G401.6 (cell line): ENCODE data around the gene TLE1.
"Not testable (repeated sequence)": the region's sequence is repeated elsewhere in the genome, so short reads cannot be mapped to it uniquely, and the experiment has no call there.

Experiments used
- FAIRE-seq: peaks from 2 replicates; lab custom pipeline; 2012; peaks lifted over from hg19 to GRCh38; lab: Jason Lieb, UNC

Gene TLE1

DNA sequence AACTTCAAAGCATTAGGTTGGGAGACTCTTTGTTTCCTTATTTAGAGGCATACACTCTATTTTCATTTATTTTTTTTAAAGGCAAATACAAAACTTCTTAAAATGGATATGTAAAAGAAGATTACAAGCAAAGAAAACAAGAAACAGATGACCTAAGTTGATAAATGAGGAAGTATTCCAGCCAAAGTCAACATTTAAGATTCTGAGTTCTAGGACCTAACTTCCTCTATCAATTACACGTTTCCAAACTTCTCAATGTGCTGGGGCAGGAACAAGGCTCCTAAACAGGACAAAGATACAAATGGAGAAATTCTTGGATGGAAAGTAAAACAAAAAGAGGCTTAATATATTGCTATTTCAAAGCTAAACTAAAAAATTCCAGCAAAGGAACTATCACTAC is 89.5 kb downstream of the TLE1 start:
- no peak for FAIRE-seq

DNA sequence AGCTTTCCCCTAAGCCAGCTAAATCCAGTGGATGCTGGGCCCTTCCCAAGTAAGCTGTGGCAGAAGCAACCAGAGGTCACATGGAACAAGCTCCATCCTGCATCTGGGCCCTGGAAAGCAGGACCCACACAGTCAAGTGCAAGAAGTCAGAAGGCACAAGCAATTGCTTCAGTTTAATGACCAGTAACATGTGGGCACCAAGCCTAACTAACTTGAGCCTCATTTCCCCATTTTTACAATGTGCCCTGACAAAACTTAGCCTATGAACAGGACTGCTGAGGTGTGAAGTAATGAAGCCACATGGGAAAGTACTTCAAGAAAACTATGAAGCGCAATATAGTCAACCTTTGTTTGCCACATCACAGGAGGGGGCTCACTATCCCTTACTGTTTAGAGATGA is 90.5 kb downstream of the TLE1 start:
- FAIRE-seq: no peak

DNA sequence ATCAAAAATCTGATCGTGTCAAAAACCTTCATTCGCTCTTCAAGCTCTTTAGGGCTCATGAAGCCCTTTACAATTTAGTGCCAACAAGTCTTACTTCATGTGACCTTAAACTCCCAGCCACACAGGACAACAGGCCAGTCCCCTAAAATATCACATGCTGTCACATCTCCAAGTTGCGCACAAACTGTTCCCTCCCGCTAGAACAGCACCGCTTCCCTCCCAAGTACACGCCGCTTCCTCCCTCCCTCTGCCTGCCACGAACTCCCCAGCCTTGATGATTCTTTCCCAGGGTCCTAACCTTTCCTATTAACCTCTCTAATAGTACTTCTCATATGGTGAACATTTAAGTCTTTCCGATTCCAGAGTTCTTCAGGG is 91.2 kb downstream of the TLE1 start:
- no peak for FAIRE-seq

DNA sequence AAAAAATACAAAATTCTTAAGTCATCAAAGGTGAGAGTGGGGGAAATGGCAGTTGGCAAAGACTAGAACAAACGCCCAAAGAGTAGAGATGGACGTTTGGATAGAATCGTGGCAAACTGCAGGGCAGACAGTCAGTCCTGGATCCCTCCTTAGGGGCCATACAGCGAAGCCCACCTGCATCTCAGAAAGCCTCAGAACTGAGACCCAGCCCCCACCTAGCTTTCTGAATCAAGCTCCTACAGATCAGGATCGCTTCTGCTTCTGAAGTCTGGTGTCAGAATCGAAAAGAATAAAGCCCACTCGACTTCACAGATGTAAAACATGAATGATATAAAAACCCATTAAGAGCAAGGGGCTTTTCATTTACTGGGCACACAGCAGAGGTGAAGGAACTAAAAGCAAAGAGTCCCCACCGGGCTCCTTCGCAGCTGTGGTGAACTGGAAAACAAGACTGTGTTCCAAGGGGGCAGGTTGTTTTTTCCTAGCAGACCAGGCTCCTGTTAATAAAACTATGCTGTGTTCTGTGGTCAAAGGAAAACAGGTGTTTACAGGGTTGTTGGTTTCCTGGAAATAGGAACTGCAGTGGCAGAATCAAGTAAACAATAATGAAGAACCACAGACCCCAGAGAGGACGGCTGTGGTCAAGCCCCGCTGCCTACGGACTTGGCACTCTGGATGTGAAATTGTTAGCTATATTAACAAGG is 91.8 kb downstream of the TLE1 start:
- no peak for FAIRE-seq

DNA sequence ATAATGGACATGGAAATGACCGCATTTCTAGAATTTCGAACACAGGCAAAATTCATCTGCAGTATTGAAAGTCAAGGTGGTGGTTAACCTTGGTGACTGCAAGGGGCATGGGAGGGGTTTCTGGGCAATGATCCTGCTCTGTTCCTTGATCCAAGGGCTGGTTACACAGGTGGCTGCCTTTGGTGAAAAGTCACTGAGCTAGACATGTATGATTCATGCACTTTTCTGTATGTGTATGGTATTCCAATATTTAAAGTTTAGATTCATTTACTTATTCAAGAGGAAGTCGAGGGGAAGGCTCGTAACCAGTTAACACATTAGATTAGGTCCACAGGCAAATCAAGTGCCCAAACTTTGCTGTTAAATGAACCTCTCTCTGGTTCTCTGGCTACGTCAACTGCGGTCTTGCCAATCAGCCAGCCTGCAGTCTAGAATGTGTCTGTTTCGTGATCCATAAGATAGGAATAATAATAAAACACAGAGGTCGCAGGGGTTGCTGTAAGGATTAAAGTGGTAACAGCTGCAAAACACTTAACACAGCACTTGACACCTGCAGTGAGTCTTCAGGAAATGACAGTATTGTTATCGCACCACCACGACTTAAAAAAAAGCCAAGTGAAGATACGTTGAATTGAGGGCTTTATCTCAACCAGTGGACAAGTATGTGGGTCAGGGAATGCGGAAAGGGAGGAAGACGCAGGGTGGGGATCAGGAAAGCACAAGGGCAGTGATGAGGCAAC is 92.5 kb downstream of the TLE1 start:
- FAIRE-seq: no peak

DNA sequence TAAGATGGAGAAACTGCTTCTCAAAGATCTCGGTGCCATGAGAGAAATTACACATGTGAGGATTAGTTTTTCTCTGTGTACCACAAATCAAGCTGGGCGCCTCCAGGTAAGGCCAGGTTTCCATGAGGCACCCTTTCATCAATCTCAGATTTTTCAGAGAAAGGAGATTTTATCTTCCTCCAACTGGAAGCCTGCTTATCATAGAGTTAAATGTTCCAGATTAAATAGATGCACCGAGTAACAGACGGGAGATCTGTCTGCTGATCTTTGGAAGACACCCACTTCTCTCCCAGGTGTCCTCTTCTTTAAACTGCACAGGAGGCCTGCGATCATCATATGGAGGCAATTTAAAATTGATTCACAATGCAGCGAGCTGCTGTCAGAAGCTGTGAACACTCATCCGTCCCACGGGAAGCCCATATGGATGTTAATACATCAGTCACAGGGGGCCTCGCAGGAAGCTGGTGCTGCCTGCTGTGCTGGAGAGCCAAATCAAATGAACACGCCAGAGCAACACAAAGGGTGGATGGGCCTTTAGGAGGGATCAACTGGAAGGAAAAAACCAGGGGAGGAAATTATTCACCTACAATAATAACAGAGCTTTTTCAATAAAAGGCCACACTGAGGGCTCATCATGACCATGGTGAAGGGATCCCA is 93.3 kb downstream of the TLE1 start:
- FAIRE-seq: no peak

DNA sequence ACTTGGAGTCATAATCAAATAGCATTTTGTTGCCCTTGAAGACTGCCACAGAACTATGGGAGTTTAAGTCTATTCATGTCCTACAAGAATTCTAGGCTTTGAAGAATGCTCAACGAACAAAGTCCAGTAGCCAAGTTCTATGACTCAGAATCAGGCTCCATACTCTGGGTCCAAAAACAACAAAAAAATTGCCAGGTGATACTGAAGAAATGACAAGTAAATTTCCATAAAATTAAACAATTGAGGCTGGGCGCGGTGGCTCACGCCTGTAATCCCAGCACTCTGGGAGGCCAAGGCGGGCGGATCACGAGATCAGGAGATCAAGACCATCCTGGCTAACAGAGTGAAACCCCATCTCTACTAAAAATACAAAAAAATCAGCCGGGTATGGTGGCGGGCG is 94.1 kb downstream of the TLE1 start:
- FAIRE-seq: not testable (repeated sequence)

DNA sequence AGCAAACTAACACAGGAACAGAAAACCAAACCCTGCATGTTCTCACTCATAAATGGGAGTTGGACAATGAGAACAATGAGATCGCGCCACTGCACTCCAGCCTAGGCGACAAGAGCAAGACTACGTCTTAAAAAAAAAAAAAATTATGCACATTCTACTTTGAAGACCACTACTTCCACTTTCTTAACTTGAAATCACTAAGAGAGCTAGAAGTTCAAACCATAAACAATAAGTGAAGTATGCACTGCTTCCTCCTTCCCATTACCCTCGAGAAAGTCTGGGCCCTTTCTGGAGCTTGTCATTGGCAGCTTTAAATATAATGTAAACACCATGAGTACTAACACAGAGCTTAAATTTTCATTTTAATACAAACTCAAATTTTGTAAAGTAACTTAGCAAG is 94.9 kb downstream of the TLE1 start:
- FAIRE-seq: no peak

DNA sequence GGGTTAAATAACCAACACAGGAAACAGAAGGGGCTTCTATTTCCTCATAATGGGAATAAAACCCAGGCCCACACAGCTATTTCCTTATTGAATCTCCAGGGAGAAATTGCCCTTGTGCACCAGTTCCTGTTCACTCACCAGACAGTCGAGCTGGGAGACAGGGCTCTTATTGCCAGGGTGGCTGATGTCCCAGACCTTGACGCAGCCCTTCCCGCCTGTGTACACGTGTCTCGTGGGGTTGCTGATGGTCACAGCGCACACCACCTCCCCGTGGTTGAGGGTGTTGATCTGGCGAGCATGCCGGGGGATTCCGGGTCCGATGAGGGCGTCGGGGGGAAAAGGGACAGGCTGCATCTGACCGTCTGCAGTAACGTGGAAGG is 96.5 kb downstream of the TLE1 start:
- no peak for FAIRE-seq

DNA sequence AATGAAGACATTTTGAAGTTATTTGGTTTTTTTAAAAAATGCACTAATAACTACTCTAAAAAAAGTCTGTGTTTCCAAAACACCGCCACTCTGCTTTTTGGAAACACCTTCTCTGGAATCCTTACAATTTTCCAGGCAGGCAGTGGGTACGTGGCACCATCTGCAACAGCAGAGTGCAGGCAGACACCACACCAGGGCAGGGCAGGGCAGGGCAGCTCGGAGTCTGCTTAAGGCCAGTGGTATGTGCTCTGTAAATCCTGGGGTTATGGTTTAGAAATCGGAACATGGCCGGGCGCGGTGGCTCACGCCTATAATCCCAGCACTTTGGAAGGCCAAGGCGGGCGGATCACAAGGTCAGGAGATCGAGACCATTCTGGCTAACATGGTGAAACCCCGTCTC is 97.6 kb downstream of the TLE1 start:
- FAIRE-seq: no peak

DNA sequence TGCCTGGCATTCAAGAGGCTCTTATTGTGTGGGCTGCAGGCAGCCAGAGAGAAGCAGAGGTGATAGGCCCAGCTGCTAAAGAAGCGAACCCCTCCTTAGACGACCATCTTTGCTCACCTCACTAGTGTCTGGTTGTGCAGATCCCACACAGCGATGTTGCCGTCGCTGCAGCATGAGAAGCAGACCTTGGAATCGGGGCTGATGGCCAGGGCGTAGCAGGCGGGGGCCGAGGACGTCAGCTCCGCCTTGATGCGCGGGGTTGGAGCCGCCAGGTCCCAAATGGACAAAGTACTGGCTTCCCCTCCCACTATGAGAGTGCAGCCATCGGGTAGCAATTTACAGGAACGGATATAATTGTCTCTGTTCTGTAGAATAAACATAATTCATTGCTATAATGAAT is 98.7 kb downstream of the TLE1 start:
- FAIRE-seq: no peak

DNA sequence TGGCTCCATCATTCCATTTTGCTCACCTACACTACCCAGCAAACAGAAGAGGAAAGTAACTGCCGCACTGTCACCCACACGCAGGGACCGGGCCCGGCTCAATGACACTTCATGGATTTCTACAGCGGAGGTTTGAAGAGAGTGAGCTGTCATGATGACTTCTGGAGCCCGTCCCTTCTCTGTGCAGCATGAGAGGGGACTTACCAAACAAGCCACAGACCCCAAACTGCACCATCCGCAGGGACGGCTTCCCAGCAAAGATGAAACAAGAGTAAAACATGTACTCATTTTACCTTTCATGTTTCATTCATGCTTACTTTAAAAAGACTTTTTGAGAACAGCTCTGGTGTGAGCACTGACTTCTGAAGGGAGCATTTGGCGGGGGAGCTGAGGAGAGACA is 99.5 kb downstream of the TLE1 start:
- no peak for FAIRE-seq

DNA sequence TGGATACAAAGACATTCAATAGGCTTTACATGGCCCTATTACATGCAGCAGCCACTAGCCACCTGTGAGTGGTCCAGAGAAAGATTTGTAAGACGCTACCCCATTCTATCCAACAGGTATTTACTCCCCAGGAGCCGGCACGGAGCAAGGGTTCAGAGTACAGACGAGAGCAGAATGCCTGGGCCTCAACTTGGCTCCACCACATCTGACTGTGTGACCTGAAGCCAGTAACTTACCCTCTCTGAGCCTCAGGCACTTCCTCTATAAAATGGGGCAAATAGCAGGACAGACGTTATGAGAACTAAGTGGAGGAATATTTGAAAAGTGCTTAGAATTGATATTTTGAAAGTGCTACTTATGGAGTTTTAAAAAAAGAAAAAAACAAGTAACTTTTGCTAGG is 100.0 kb downstream of the TLE1 start:
- no peak for FAIRE-seq

DNA sequence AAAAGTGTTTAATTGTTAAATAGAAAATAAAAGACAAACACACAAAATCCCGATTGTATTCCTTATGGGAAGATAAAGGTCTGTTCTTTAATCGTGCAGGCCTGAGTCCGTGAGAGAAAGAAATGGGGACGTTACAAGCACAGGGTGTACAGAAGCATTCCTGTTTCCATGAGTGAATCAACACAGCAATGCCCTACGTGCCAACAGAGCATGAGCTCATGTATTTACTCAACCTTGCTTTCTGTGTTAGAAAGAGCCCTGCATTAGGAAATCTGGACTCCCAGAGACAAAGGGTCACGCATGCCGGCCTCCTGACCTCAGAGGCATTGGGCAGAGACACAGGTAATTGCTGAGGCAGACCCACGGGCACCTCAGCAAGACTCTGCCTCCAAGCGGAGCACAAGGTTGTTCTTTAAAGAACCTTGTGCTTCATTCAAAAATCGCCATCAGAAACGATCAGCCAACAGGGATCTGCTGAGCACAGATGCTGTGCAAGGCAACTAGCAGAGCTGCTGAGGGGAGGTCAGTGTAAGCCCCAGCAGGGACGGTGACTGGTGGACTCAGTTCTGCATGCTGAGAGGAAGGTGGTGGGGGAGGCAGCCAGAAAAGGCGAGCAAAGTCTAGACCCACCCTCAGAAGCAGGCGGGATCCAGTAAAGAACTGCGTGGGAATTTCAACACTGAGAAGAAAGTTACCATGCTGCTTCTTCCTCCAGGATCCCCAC is 101.0 kb downstream of the TLE1 start:
- no peak for FAIRE-seq

DNA sequence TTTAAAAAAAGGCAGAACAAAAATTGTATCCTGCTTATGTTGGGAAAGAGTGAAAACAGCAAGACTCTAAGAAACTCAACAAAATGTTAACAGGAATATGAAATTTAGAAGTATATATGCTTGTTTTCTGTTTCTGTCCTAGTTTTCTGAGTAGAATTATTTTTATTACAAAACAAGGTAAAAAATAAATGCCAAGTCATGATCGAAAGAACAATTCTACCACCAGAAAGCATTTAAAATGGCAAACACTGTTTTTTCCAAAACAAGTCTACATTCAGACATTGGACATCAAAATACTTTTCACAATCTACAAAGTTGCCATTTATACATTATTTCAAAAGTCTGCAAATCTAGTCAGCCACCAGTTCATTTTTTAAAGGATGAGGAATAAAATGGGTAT is 102.6 kb downstream of the TLE1 start:
- FAIRE-seq: no peak

DNA sequence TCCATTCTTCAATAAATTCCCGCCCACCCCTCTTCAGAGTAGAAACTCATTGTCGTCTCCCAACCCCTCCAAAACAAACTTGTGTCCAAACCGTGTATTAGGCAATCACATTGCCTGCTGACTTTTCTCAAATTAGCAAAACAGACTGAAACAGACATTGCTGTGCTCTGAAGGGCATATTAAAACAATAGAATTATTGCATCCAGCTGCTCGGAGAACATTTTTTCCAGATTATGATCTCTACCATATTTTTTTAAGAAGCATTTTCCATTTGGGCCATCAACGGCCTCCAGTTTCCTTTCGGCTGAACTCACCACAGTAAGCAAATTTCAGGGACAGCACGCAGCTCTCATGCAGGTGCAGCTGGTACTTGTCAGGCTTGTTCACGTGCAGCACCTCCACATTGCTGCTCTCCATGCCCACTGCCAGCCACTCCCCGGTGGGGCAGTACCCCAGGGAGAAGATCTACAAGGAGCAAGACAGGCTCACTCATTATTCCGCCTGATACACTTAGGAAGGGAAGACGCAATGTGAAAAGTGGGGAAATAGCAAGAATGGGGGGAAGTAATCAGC is 104.1 kb downstream of the TLE1 start:
- FAIRE-seq: no peak

DNA sequence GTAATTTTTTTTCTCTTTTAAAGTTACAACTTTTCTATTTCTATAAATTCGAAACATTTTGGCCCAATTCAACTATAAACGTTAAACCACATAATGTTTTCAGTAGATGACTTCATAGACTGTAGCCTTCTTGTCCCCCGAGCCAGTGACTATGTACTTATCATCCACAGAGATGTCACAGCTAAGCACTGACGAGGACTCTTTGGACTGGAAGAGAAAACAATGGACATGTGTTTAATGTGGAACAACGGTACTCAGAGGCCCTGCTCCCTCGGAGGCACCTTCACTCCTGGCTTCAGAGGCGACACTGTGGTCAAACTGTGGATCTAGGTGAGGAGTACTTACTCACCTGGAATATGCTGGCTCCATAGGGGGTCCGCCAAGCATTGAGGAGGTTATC is 105.2 kb downstream of the TLE1 start:
- no peak for FAIRE-seq

DNA sequence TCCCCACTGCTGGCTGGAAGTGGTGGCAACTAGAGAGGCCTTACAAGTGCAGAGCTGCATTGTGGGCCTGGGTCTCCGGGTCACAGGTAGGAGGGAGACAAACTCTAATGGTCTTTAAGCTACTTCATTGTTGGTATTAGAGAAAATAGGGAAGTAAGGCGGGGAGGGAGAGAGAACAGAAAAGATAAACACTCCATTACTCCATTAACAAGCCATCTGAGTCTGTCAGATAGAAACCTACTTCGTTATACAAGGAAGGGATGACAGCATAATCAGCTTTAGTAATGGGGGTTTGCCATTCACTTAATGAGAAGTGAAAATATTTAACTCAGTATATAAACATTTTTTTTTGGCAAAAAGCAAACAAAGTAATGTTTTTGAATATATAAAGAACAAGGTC is 107.4 kb downstream of the TLE1 start:
- no peak for FAIRE-seq

DNA sequence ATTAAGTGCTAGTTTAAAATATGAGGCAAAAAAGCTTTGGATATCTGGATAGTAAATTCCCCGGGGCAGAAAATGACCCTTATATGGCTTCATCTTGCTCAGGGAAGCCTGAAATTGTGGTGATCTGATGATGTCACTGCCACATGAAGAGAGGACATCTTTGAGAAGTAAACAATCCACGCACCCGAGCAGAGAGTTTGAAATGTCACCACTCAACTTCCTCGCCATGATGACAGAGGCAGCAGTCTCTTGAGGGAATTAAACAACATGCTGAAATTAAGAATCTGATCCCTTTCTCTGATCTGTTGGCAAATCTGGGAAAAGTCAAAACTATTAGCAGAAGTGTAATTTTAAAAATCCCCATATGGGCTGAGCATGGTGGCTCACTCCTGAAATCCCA is 110.0 kb downstream of the TLE1 start:
- FAIRE-seq: no peak

DNA sequence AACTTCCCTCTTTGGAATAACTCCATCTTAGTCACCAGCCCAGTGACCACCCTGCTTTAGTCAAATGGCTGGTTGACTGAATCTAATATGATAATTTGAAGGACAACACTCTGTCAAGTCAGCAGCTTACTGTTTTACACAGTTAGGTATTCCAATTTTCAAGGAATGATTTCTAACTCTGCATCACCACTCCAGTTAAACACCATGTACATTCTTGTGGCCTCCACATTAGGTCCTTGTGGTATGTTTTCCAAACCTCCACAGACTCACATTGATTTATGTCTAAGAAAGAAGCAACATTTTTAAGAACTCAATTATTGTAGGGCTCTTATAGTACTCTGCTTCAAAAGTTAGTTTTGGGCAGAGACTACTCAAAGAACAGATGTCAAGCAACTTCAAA is 110.7 kb downstream of the TLE1 start:
- no peak for FAIRE-seq

DNA sequence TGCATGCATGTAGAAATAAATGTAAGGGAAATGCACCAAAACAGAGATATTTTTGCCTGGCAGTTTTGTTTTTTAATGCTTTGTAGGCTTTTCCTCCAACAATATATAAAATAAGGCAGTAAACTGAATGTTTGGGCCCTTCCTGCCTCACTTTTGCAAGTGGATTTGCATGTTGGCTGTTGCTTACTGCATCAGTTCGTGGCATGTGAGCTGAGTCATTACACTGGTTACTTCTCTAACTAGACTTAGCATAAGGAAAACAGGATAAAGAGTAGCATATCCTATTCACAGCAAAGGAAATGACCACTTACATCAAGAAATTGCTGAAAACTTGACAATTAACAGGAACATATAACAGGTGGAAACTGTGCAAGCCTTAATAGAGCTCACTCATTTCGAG is 113.4 kb downstream of the TLE1 start:
- FAIRE-seq: no peak

DNA sequence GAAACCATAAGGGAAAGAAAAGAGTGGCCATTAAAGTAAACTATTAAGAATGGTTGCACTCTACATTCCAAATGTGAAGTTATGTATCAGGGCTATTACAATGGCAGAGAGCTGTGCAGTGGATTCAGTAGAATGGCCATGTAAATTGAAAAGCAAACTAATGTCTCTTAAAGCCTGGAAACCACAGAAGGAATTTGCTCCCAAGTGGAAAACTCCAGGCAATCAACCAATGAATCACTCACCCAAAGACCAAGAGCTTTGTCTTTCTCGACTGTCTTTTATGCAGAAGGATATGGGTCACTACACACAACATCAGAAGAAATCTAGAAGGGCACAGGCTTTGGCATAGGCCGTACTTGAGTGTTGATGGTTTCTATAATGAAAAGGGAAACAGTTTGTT is 114.9 kb downstream of the TLE1 start:
- no peak for FAIRE-seq
